CD1c-positive myeloid dendritic cell (primary cell): ENCODE data around the gene CCDC88C.

Experiments used
- DNase-seq: peaks from one replicate; pipeline ENCODE4 v3.0.0-alpha.2; 2016; ENCODE audit errors: extremely low spot score

The CCDC88C gene

DNA sequence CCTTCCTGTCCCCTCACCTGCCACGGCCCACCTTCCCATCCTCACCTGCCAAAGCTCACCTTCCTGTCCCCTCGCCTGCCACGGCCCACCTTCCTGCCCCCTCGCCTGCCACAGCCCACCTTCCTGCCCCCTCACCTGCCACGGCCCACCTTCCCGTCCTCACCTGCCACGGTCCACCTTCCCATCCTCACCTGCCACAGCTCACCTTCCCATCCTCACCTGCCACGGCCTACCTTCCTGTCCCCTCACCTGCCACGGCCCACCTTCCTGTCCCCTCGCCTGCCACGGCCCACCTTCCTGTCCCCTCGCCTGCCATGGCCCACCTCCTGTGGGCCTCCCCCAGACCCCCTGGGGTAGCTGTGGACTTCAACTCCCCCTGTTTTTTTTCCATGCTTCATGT, 124.3 kb downstream of the CCDC88C start:
- no peak for DNase-seq

DNA sequence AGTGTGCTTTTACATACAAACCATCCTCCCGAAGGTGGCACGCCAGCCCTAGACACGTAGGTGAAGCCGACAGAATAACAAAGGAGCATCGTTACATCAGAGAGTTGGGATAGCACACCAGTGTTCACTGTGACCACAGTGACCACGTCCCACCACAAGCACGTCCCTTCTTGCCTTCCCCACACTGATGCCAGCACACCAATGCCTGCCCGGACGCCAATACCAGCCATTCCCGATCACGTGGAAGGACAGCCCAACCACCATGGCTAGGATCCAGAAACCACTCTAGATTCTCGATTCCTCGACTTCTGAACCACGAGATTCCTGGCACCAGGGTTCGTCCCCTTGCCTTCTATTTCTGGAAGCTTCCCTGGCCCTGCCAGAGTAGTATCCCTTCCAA, 125.1 kb downstream of the CCDC88C start:
- DNase-seq = no peak

DNA sequence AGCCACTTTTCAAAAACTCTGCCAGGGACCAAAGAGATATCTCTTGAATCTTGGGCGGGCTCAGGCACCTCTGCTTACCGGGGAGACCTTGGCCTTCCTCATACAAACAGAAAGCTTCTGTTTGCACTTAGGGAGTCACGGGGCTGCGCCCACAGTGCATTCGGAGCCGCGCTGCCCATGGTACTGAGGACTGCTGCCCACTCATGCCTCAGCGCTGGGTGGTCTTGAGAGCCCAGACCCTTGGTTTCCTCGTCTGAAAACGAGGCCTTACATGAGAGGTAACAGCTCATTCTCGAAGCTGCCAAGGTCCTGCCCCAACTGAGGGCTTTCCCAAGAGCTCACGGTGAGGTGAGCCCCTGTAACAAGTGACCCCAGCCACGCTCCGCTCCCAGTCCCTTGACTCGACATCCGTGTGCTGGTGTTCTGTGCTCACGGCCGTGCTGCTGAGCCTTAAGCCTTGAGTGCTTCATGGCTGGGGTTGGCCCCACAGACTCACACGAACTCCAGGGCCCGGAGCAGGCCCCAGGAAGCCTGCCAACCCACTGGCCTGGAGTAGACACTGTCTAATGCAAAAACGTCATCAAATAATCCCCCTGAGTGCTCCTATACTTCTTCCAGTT, 125.7 kb downstream of the CCDC88C start:
- no peak for DNase-seq

DNA sequence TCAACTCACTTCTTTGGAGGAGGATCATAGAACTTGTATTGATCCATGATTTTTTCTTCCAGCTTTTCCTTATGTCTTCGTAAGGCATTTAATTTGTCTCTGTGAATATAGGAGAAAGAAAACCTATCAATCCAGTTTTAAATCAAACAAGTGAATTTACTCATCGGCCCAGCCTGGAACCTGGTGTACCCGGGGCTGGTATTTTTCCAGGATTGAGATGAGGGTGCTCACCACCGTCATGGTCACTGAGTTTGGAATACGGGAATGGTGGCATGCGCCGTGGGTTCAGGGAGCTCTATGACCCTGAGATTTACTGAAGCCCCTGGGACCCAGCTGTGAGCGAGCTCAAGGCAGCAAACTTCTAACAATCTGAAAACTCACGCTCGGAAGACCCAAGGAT, 126.6 kb downstream of the CCDC88C start:
- no peak for DNase-seq

DNA sequence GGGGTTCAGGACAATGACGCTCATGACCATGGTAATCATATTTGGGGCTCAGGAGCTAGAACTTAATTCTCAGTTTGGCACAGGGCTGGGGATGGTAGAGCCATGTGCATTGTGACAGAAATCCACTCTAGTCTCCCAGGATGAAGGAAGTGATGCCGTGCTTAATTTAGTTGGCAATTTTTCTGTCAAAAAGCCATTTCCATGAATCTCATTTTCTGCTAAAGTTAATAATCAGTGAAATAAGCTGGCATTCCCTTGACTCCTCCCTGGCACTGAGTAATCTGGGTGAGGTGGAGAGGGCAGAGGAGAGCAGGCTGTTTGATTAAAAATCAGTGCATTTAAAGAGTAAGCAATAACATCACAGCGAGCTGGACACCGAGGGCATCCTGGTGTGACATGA, 128.2 kb downstream of the CCDC88C start:
- no peak for DNase-seq

DNA sequence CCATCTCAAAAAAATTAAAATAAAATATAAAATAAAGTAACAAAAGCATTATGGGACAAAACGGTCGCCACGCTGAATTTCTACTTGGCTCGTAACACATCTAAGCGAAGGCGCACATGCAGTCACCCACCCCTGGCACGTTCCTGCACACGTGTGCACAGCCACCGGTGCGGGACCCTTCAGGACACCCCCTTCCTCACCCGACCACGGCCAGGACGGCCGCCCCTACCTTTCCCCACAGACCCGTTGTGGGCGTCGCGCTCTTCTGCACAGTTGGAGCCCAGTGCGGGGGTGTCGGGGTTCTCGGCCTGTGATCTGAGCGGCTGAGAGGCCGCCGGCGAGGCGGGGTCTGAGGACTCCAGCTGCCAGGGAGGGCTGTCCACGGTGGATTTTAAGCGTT, 128.7 kb downstream of the CCDC88C start:
- no peak for DNase-seq

DNA sequence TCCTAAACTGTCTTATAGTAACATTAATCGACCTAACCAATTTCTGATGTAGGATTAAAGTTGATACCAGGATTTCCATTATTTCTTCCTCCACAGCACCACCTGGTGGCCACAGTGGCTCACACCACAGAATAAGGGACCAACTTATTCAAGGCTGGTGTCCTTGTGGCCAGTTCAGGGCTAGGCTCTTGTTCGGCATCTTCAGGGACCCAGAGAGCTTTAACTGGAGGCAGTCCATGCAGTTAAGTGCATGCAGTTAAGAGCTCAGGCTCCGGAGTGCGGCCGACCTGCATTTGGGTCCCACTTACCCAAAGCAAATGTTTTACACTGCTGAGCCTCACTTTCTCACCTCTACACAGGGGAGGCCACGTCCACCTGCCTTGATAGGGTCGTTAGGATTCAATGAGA, 131.1 kb downstream of the CCDC88C start:
- DNase-seq = peak; percentile 84

DNA sequence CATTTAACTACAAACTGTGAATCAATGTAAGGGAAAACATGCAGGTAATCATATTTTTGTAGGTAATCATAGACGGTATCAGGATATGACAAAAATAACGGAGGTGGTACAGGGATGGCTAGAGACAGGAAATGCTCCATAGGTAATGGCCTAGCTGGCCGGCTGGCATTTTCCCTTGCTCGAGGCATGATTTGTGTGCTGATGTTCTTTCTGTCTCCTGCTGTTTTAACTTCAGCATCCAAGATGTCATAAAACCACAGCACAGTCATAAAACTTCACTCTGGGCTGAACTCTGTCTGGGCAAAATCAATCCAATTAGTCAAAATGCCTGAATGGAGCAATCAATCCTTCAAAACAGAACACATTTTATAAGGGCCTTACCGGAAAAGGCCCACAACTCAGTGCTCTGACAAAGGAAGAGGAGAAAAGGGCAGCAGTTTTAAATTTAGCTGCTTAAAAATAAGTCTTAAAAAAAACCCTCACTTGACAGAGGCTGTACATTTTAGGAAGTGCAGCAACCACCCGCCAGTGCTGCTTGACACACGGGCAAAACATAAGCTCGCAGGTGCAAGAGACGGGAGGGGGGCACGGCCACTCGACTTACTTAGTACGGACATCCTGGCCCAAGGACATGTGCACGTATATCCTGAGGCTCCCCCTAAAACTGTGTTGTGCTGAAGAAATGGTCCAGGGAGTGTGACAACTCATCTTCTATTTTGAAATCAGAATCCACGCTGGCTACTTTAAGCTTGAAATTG, 132.7 kb downstream of the CCDC88C start:
- no peak for DNase-seq

DNA sequence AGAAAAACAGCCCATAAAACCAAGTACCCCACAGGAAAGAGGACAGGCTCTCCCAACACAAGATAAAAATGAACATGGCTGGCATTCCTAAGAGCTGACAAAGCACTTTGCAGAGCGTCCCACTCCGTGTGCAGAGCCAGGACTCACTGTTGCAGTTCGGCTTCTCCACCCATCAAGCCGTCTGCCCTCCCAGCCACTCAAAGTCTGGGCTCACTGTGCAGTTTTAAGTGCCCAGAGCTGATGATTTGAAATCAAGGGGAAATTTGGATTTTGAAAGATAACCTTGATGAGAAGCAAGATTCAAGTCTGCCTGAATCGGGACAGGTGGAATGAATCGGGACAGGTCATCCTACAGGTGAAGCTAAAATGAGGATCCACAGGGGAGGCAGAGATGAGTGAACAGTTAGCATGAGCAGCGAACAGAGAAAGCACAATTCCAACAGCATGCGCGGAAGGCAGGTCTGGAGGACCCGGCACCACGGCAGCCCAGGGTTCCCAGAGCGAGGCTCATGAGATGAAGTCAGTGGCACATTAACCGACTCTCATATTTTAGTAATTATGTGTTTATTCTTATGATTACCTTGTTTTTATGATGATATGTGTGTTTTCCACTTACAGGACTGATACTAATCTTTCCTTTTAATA, 133.4 kb downstream of the CCDC88C start:
- DNase-seq = no peak

DNA sequence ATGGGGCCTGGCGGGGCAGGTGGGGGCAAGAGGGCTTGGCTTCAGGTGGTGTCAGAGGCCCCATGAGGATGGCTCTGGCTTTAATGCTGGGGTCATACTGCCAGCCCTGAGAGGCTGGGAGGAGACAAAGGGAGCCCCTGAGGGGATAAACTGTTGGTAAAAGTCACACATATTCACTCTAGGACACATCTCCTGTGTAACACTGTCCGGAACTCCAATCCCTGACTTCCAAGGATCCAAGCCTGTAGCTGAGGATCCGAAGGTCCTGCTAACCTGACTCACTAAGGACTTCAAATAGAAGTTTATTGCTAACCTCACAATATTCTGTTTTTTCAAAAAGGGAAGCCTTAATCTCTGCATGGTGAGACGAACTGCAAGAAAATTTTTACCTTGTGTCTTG, 134.0 kb downstream of the CCDC88C start:
- DNase-seq = no peak

DNA sequence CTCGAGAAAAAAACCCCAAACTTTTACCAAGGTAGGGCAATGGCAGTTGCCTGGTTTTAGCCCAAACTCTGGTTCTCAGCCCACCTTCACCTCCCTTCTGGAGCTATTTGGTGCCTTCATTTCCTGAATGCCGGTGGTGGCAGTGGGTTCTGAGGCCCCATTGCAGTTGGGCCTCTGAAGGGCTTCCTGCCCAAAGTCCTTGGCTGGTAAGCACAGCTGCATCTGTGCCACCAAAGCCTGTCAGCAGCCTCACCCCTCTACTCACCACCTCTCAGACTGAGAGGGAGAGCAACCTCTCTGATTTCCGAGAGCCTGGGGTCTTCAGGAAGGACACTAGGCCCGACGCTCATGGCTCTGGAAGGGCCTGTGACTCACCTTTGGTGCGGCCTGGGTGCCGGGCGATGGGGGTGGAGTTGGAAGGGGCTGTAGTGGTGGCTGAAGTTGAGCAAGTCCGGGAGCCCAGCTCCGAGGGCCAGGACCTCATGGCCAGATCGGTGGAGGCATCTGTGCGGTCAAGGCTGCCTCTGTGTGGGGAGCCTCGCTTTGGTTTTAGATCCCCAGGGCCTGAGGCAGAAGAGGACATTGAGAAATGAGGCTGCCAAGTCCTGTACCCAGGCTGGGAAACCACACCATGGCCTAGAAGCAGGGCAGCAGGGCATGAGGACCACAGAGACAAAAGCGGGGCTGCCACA, 134.5 kb downstream of the CCDC88C start:
- DNase-seq = no peak

DNA sequence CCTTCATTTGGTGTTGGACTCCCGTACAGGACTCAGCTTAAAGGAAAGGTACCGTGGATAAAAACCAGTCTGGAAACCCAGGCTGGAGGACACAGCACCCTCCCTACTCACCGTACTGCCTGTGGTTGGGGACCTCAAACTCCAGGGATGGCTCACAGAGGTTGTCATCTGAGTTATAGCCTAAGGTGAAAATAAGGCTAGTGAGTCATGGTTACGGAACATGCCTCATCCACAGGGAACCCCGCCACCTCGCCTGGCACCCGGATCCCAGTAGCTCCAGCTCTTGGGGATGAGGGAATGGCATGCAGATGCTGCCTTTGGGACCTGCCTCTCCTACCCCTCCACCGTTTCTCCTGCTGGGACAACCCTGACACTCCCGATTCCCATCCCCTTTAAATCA, 136.3 kb downstream of the CCDC88C start:
- DNase-seq = no peak

DNA sequence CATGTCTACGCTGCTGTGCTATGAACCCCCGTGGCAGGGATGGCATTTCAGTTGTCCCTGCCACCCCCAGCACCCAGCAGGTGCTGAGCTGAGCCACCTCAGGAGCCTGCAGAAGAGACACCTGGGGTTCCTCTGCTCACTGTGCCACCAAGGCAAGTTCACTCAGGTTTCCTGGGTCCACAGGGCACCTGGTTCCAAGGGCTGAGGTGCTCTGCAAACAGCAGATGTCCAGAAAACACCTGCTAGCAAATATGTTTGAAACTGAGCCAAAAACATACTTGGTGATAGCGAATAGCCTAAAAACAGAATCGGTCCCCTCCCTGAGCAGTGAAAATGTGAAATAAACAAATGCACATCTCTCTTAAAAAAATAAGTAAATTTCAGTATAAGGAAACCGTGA, 137.5 kb downstream of the CCDC88C start:
- DNase-seq = no peak

DNA sequence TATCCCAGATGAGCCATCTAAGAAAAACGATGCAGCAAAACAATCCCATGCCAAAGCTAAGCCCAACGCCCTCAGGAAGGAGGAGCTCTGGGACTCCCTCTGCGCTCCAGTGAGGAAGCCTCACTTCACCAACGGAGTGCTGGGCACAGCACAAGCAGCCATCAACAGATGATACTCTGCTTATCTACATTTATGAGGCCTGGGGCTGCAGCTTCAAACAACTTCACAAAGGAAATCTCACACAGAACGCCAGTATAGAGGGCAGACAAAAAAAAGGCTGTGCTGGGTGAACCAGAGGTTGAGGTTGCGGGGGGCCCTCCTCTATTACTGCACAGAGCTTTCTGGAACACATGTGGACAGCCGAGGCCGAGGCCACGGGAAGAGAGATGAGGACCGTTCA, 138.3 kb downstream of the CCDC88C start:
- no peak for DNase-seq

DNA sequence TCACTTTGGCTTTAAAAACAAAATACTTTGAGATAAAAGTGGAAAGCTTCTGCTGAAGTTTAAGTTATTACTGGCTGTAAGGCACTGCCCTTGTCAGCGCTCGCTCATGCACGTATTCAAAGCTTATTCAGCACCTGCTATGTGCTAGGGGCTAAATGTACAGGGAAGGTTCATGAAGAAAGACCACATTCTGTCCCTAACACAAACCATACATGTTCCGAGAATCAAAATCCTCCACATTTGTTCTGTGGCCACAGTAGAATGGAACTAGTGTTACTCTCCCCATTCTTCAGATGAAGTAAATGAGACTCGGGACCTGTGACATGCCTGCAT, 139.3 kb downstream of the CCDC88C start:
- DNase-seq = no peak

DNA sequence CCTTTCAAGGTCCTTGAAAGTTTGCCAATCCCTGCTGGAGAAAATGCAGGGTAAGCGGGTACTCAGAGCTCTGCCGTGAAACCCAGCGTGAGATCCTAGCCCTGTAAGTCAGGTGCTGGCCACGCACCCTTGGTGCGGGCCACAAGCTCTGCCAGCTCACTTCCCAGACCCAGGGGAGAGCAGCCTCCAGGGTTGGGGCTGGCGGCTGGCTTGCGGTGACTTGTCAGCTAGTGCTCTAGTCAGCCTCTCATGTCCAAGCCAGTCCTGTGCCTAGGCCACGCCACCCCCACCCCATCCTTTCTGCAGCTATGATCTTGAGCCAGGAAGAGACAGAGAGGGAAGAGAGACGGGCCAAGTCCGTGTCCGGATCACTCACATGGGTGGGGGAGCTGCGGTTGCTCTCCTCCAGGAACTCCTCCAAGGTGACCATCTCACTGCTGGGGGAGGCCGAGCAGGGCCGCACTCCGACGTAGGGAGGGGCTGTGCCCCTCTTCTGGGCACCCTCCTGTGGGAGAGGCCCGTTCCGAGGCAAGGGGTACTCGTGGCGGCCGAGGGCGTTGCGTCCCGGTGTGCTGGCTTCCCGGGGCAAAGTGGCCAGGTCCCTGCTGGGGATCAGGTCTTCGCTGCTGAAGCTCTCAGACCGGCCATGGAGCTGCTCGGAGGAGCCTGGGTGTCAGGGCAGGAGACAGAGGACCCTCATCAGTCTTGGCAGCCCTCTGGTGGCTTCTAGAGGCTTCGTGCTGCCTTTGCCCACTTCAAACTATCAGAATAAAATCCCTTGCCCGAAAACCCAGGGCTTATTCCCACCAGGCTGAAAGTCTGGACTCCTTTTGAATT, 139.9 kb downstream of the CCDC88C start:
- no peak for DNase-seq

DNA sequence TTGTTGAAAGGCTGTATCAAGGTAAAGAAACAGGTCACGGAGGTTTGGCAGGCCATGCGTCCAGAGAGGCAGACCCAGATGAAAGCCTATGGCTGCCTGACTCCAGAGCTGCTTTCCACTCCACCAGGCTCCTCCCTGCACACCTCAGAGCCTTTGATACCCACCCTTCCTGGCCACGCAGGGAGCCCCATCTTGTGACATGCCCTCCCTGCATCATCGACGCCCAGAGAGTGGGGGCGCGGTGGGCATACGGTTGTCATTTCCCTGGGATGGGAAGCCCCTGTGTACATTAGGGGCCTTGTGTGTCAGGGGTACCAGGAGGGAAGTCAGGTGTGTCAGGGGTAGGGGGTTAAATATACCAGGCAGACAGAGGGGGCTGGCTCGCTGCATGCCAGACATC, 142.8 kb downstream of the CCDC88C start:
- no peak for DNase-seq

DNA sequence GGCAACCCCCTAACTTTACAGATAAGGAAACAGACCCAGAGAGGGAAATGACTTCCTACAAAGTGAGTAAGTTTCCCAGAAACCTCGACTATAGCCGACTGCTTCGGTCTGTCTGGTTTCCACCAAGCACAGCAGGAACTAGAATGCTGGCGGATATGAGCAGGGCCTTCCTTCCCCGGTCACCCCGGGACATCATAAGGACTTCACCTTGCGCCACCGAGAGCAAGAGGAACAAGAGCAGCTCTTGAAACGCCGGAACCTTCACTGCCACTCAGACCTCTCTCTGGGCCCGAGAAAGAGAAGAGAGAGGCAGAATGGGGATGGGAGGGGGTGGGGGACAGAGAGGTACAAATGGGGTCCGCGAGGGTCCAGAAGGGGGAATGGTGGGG, 143.7 kb downstream of the CCDC88C start:
- peak; percentile 5 for DNase-seq

DNA sequence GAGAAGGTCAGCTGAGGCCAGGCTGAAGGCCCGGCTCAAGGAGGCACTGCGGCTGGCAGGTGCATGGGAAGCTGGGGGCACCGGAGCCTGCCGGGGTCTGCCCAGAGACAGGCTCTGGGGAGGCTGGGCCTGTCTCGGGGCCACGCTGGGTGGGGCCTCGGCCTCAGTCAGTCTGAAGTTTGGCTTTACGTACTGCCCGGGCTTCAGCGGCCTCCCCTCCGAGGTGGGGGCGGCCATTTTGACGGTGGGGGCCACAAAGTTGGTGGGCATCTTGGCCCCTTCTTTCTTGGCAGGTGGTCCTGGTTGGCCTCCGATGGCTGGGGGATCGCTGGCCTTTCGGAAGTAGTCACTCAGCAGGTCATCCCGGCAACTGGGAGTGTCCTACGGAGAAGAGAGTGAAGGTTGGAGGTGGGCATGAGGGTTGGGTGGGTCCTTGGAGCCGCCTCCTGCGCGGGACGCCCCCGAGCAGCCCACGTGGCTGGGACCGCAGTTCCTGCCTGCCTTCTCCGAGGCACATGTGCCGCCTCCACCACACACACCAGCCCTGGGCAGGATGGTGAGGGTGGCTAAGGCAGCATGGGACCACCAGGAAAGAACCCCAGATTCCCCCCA, 144.2 kb downstream of the CCDC88C start:
- DNase-seq = no peak

DNA sequence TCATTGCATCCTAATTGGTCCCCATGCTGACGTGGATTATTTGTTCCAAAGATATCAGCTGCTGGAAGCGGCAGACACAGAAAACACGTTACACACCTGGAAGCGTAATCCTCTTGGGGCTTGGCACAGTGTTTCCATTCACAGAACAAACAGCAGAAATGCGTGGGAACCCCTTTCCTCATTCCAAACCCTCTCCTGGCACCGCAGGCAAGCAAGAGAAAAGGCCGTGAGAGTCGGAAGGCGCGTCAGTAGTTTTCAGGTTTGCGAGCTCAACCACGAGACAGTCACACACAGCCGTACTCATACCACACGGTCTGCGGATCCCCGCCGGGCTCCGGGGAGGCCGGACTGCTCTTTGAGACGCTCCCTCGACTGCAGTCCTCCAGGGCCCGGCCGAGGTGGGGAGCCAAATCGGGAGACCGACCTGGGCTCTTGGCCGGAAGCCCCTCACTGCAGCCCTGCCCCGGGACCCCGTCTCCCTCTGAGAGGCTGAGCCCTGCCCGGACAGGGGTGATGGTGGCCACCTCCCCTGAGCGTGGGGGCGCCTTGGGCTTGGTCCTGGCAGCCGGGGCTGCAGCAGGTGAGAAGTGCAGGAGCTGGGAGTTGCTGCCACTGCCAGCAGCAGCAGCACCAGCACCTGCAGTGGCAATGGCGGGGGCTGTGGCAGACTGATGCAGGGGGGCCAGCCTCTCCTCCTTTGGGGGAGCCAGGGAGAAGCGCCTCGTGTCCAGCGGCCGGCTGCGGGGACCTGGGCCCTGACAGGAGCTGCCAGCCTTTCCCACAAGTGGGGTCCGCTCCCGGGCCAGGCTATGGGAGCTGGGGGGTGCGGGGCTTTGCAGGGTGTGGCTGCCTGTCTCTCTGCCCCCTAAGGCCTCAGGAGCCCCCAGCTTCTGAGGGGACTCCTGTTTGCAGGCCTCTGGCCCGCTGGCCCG, 145.0 kb downstream of the CCDC88C start:
- DNase-seq = no peak
